OCI-LY7 (cell line): ENCODE measurements around the gene FAF2.

Experiments used
- EZH2phosphoT487 ChIP-seq: fragments of 200-600 bp; sonication (generic); IDR thresholded peaks from 2 replicates; pipeline ENCODE4 v1.6.1; 2018; ENCODE audit warnings: low read depth, borderline replicate concordance, mild to moderate bottlenecking, mixed run types, antibody characterized with exemption, low read length, moderate library complexity, mixed read lengths
- TF ChIP-seq, protein P1 (sequence below): fragments of 200-600 bp; sonication (generic); conservative IDR thresholded peaks from 2 replicates; pipeline ENCODE4 v1.5.1; 2014; ENCODE audit warnings: mild to moderate bottlenecking, antibody characterized with exemption, low read length, moderate library complexity, mixed read lengths

- no peak for TF ChIP-seq EZH2phosphoT487
- TF ChIP-seq, protein P1, sequence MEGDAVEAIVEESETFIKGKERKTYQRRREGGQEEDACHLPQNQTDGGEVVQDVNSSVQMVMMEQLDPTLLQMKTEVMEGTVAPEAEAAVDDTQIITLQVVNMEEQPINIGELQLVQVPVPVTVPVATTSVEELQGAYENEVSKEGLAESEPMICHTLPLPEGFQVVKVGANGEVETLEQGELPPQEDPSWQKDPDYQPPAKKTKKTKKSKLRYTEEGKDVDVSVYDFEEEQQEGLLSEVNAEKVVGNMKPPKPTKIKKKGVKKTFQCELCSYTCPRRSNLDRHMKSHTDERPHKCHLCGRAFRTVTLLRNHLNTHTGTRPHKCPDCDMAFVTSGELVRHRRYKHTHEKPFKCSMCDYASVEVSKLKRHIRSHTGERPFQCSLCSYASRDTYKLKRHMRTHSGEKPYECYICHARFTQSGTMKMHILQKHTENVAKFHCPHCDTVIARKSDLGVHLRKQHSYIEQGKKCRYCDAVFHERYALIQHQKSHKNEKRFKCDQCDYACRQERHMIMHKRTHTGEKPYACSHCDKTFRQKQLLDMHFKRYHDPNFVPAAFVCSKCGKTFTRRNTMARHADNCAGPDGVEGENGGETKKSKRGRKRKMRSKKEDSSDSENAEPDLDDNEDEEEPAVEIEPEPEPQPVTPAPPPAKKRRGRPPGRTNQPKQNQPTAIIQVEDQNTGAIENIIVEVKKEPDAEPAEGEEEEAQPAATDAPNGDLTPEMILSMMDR = no peak
Observed at GRCh38 chr5:176535101-176535663, 87.0 kb downstream of the FAF2 start.
